Transverse colon (tissue), 4 donors: ENCODE data around the gene REG1A. TPM values are rescaled to one million over a fixed set of nuclear protein-coding genes. Genes with fewer than 3 reads are reported as not detected.

ENCODE experiments used
- DNase-seq: peaks from one replicate; pipeline ENCODE4 v3.0.0-alpha.2; 2019
- H3K27ac ChIP-seq, 4 donors: fragments of 200-600 bp; sonication (generic); 2 replicates each; pipeline ENCODE4 v1.5.1; 2016 to 2018; ENCODE audit warnings: inconsistent platforms in 4 of 4
- H3K27me3 ChIP-seq: fragments of 200-600 bp; sonication (generic); 2 replicates; pipeline ENCODE4 v1.5.1; 2017; ENCODE audit warnings: inconsistent platforms
- H3K36me3 ChIP-seq, 4 donors: fragments of 200-600 bp; sonication (generic); 2 replicates each; pipeline ENCODE4 v1.5.1; 2017 to 2019; ENCODE audit warnings: inconsistent platforms in 4 of 4
- H3K4me1 ChIP-seq, 4 donors: fragments of 200-600 bp; sonication (generic); 2 replicates each; pipeline ENCODE4 v1.5.1; 2017 to 2020; ENCODE audit warnings: inconsistent platforms in 4 of 4
- H3K4me3 ChIP-seq, 4 donors: fragments of 200-600 bp; sonication (generic); 1 replicate in 1 of 4; 2 replicates in 3 of 4; pipeline versions ENCODE4 v1.5.1 to v1.6.1; 2017 to 2019; ENCODE audit warnings: inconsistent platforms in 4 of 4
- H3K9me3 ChIP-seq, 2 donors: fragments of 200-600 bp; sonication (generic); 2 replicates each; pipeline ENCODE4 v1.5.1; 2017 to 2019; ENCODE audit warnings: inconsistent platforms in 2 of 2
- EP300 ChIP-seq: sonication (generic); formaldehyde crosslinking; IDR thresholded peaks from one replicate; pipeline ENCODE4 v1.6.1; 2017; ENCODE audit warnings: antibody characterized with exemption, low read depth
- POLR2A ChIP-seq: fragments of 450-650 bp; IDR thresholded peaks from one replicate; pipeline ENCODE4 v1.6.1; 2016; ENCODE audit warnings: antibody characterized with exemption, mild to moderate bottlenecking, moderate library complexity
- POLR2AphosphoS5 ChIP-seq, 3 donors: sonication (generic); formaldehyde crosslinking; IDR thresholded peaks; one replicate each; pipeline ENCODE4 v1.6.1; 2016; ENCODE audit warnings: antibody characterized with exemption in 3 of 3
- WGBS, 2 donors: methylation state at CpG; one replicate each; pipeline ENCODE4 v1.1.5; 2018; ENCODE audit warnings: low coverage in 1 of 2; 5-methylcytosine and 5-hydroxymethylcytosine counted together
- in situ Hi-C, 4 donors: fragments of 200-750 bp; cut with MboI; loops; one replicate each; pipeline versions ENCODE4 v1.15.0 to v1.15.1; 2017; ENCODE audit warnings: low sequenced_read_pairs in 3 of 4, low pct_ligation_motif_present in 1 of 4, low pct_unique_long_range_greater_than_20kb in 1 of 4
- intact Hi-C: fragments of 100-400 bp; cut with DNase I; formaldehyde crosslinking; loops from one replicate; pipeline ENCODE4 v1.15.1; 2023; ENCODE audit warnings: low total_unique reads
- total RNA-seq, 4 donors: library from RNA; depleted of rRNA; stranded (reverse); fragments of >200 nt; gene quantifications; one replicate each; pipeline ENCODE4 v1.1.0, GENCODE V29; 2016
- TF ChIP-seq, protein P1 (sequence below), 5 experiments: fragments of 200-600 bp in 3 of 5; fragments of 450-650 bp in 2 of 5; sonication (generic) in 3 of 5; IDR thresholded peaks; 1 replicate in 2 of 5; 2 replicates in 3 of 5; pipeline ENCODE4 v1.5.1; 2016 to 2017; ENCODE audit warnings: antibody characterized with exemption in 5 of 5, inconsistent platforms in 3 of 5, mild to moderate bottlenecking in 2 of 5, moderate library complexity in 1 of 5

Gene REG1A
- total RNA-seq, 4 donors from 2014 or later = not detected

DNA sequence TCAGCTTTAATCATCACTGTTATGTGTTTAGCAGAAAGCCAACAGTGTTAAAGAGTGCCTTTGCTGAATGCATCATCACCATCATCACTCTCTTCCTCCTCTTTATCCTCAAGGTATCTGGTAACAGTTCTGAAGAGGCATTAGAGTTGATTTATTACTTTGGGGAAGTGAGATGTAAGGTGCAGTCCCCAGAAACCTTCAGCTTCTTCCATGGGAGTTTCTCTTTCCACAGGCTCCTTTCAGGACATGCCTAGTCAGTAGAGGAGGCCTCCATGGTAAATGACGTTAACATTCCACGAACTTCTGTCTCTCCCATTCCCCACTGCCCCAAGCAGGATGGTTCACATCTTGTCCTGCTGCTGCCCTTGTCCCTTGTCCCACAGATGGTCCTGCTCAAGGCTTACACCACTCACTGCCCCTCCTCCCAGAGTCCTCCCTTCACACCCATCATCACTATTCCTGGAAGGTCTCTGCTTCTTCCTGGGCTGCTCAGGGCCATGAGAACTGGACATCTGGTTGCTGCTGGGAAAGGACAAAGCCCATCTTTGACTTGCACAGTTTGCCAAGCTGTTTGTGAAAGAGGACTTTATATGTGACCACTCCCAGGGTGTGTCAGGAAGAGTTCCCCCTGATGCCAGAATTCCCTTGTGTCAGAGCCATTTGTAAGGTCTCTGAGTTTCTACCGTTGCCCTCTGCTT is 5.3 kb upstream of the REG1A start:
- H3K27me3 ChIP-seq = peaks cover 52% of the 10 kb centered on the region
- H3K36me3 ChIP-seq = no peaks in the 10 kb centered on the region
- 45% methylated on average over 3 of the region's 3 CpGs; no CpG with 5 or more reads in 1 of the 2 donors for WGBS, 2 donors
- no peak overlapping the region for H3K4me3 ChIP-seq
- no peak overlapping the region for H3K27ac ChIP-seq
- H3K4me1 ChIP-seq = no peaks in the 10 kb centered on the region
- in situ Hi-C loops = no loop called here
- no peak for TF ChIP-seq POLR2A
- TF ChIP-seq, protein P1, sequence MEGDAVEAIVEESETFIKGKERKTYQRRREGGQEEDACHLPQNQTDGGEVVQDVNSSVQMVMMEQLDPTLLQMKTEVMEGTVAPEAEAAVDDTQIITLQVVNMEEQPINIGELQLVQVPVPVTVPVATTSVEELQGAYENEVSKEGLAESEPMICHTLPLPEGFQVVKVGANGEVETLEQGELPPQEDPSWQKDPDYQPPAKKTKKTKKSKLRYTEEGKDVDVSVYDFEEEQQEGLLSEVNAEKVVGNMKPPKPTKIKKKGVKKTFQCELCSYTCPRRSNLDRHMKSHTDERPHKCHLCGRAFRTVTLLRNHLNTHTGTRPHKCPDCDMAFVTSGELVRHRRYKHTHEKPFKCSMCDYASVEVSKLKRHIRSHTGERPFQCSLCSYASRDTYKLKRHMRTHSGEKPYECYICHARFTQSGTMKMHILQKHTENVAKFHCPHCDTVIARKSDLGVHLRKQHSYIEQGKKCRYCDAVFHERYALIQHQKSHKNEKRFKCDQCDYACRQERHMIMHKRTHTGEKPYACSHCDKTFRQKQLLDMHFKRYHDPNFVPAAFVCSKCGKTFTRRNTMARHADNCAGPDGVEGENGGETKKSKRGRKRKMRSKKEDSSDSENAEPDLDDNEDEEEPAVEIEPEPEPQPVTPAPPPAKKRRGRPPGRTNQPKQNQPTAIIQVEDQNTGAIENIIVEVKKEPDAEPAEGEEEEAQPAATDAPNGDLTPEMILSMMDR (IDR thresholded peaks at IDR 0.05) = no peak
- no peak for TF ChIP-seq POLR2AphosphoS5 (IDR thresholded peaks at IDR 0.05)
- TF ChIP-seq EP300 = no peak
- no peak for DNase-seq
- intact Hi-C loops = no loop called here
- H3K9me3 ChIP-seq = no peaks in the 10 kb centered on the region

DNA sequence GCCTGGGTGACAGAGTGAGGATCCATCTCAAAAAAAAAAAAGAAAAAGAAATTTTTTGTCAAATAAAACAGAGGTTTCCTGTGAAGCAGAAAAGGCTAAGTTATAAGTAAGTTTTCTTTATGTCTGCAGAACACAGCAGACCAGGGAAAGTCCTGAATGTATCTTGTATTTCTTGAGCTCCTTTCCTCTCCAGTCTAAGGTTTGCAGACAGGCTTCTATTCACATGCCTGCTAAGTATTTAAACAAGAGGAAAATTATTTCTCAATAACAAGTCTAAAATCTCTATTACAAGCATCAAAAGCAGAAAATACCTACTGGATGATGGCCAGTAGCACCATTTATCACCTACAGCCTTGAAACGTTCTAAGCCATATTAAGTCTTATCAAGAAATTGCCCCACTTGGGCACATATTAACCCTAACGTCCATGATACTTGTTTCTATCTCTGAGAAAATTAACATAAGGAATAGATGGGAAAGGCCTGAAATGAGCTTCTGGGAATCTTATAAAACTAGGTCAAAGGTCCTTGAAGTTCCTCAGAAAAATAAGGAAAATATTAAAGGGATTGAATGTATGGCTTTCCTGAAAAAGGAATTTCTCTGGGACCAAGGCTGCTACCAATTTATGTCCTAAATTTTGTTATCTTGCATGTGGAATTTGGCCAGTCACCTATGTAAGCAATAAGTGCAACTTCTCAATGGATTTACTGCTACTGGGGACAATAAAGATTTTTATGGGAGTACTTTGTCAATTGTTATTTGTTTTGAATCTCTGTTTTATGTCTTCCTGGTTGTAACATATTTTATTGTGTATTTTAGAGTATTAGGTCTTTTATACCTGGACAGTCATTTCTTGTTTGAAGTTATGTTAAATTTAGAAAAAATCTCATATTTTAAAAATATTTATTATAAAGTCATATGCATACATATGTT is 3.0 kb upstream of the REG1A start:
- DNase-seq = no peak
- no peaks in the 10 kb centered on the region for H3K36me3 ChIP-seq
- H3K4me3 ChIP-seq = no peak overlapping the region
- WGBS, 2 donors = 29 to 40% methylated on average over 2 of the region's 2 CpGs
- no peak overlapping the region for H3K27ac ChIP-seq
- in situ Hi-C loops (no loop called here), intact Hi-C loops (loop anchor here (2.0 kb wide), 1 partner anchor 20 kb away; no protein-coding TSS in a partner anchor)
- no peaks in the 10 kb centered on the region for H3K9me3 ChIP-seq
- no peak for TF ChIP-seq POLR2AphosphoS5 (IDR thresholded peaks at IDR 0.05)
- TF ChIP-seq, protein P1 (IDR thresholded peaks at IDR 0.05) = no peak
- H3K4me1 ChIP-seq = no peaks in the 10 kb centered on the region
- H3K27me3 ChIP-seq = peaks cover 62% of the 10 kb centered on the region

DNA sequence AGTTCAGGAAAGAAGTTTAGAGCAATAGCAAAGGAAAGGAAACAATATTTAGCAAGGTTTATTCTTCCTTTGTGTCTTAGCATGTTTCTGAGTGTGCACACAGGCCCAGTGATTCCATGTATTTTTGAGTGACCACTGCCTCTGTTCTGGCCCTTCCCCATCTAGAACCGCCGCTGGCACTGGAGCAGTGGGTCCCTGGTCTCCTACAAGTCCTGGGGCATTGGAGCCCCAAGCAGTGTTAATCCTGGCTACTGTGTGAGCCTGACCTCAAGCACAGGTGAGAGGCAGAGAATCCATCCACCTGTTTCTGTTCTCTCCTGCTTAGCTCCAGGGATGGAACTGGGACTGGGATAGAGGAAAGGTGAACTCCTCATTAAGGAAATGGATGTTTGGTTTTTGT is 2.4 kb downstream of the REG1A start:
- H3K4me1 ChIP-seq = no peaks in the 10 kb centered on the region
- peaks cover 36% of the 10 kb centered on the region for H3K27me3 ChIP-seq
- intact Hi-C loops = no loop called here
- 74% methylated on average over 2 of the region's 2 CpGs; no CpG with 5 or more reads in 1 of the 2 donors for WGBS, 2 donors
- H3K27ac ChIP-seq = no peak overlapping the region
- no peaks in the 10 kb centered on the region for H3K36me3 ChIP-seq
- in situ Hi-C loops = no loop called here
- H3K4me3 ChIP-seq = no peak overlapping the region
- DNase-seq = no peak
- no peaks in the 10 kb centered on the region for H3K9me3 ChIP-seq
- no peak for TF ChIP-seq POLR2A
- no peak for TF ChIP-seq POLR2AphosphoS5 (IDR thresholded peaks at IDR 0.05)

- Histone ChIP-seq H3K4me3 (no peak overlapping the region), H3K9me3 (no peaks in the 10 kb centered on the region), H3K4me1 (no peaks in the 10 kb centered on the region), H3K36me3 (no peaks in the 10 kb centered on the region), H3K27me3 (peaks cover 47% of the 10 kb centered on the region), H3K27ac (no peak overlapping the region)
- WGBS, 2 donors = 69 to 75% methylated on average over 9 of the region's 9 CpGs
- in situ Hi-C loops = no loop called here
- no peak for DNase-seq
- intact Hi-C loops = no loop called here
- TF ChIP-seq POLR2AphosphoS5 (IDR thresholded peaks at IDR 0.05) = no peak
- no peak for TF ChIP-seq POLR2A
- TF ChIP-seq EP300 = no peak
- TF ChIP-seq, protein P1 (IDR thresholded peaks at IDR 0.05) = no peak
These were observed 4.8 kb downstream of the REG1A start for GRCh38 chr2:79124907-79125720.
